Mucosa of gallbladder (tissue), 1 donor: ENCODE measurements around the gene VPS18. TPM values are rescaled to one million over a fixed set of nuclear protein-coding genes. Genes with fewer than 3 reads are reported as not detected.
"Not testable (repeated sequence)": the region's sequence is repeated elsewhere in the genome, so short reads cannot be mapped to it uniquely, and the experiment has no call there.

Experiments
- DNase-seq: peaks from one replicate; pipeline ENCODE4 v3.0.0-alpha.2; 2020; ENCODE audit warnings: low spot score
- total RNA-seq: library from RNA; stranded (reverse); gene quantifications from one replicate; pipeline ENCODE4 v1.2.1, GENCODE V29; 2021
- donor health status: DM: no; HTN: no; CAD: no.

VPS18 gene
- total RNA-seq = 42.2 TPM

GRCh38 chr15:40893733-40894680, at the start of gene VPS18:
TSS of gene VPS18 (plus strand) at chr15:40894450. CDS start at chr15:40894769, 319 bp downstream.
- peak; percentile 99 for DNase-seq

DNA sequence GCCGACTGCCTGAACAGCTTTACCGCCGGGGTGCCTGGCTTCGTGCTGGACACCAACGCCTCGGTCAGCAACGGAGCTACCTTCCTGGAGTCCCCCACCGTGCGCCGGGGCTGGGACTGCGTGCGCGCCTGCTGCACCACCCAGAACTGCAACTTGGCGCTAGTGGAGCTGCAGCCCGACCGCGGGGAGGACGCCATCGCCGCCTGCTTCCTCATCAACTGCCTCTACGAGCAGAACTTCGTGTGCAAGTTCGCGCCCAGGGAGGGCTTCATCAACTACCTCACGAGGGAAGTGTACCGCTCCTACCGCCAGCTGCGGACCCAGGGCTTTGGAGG, 49.6 kb upstream of the VPS18 start:
- no peak for DNase-seq

DNA sequence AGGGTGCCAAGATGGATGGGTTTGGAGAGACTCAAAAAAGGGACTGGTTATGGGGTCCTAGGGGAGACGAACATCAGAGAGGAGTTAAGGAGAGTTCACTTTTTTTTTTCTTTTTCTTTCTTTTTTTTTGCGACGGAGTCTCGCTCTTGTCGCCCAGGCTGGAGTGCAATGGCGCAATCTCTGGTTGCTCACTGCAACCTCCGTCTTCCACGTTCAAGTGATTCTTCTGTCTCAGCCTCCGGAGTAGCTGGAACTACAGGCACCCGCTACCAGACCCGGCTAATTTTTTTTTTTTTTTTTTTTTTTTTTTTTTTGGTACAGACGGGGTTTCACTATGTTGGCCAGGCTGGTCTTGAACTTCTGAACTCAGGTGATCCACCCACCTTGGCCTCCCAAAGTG, 49.2 kb upstream of the VPS18 start:
- DNase-seq = no peak

DNA sequence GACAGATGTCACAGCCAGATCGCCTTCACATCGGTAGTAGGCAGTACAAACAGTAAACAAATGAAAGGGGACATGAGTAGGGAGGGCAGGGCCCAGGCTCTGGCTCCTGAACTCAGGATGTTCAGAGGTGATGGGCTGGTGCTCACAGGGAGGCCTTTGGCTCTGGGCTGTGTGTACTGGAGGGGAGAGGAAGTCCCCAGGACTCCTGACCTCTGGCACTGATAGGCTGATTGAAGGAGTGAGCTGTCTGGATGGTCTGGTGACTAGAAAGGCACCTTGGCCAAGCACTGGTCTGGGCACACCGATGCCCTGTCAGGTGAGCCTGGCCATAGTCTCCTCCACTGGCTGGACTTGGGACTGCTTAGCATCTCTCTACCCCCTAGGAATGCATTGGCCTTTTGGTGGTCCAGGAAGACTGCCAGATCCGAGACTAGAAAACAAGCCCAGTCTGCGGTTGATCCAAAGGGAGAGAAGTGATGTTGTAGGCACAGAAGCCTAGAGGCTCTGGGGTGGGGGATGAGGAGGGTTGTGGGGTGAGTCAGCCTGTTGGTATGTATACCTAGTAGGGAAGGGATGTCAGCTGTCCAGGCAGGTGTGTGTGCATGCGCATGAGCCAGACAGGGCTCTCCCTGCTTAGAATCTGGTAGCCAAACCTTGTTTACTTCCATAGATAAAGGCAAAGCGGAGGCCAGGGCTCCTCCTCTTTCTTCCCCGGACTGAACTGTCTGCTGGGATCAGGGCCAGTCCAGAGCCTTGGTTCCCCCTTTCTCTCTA, 48.6 kb upstream of the VPS18 start:
- peak; percentile 91 for DNase-seq

- DNase-seq = no peak
Observed at GRCh38 chr15:40846841-40847222, 47.4 kb upstream of the VPS18 start.

- peak; percentile 81 for DNase-seq
Observed at GRCh38 chr15:40847223-40847961, 46.9 kb upstream of the VPS18 start.

DNA sequence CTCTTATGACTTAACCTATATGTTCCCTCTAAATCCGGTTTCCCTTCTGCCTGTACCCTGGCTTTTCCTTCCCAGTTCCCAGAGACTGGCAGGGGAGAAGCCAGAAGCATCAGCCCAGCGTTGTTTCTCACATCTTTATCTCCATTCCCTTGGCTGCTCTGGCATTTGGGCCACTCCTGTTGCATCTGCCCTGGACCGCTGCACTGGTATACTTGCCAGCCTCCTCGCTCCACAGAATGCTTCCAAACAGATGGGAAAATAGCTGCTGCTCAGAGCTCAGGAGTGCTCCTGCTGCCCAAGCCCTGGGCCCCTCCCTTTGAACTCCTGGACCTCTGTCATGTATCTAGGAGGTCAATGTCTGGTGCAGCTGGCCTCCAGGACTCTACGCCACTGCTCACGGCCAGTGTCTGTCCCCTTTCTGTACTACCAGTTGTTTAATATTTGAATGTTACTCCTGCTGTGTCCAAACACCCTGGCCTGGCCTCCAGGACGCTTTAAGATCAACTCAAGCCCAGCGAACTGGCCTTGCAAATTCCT, 43.6 kb upstream of the VPS18 start:
- no peak for DNase-seq

GRCh38 chr15:40852529-40852928, 41.7 kb upstream of the VPS18 start:
- DNase-seq = no peak

GRCh38 chr15:40853241-40853890, 40.9 kb upstream of the VPS18 start:
- DNase-seq = no peak

DNA sequence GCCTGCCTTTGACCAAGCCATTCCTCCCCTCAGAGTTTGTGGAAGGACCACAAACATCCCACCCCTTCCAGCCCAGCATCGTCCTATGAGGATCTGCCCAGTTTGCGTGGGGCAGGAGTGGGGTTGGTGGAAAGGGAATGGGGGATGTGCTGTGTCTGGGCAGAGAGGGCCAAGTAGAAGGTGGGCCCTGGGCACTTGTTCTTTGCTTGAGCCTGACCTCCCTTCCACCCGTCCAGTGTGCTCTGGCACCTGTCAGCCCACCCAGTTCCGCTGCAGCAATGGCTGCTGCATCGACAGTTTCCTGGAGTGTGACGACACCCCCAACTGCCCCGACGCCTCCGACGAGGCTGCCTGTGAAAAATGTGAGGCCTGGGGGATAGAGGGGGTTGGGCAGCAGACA, 40.1 kb upstream of the VPS18 start:
- no peak for DNase-seq

- no peak for DNase-seq
Observed at GRCh38 chr15:40855706-40856234, 38.5 kb upstream of the VPS18 start.

GRCh38 chr15:40856746-40857145, 37.5 kb upstream of the VPS18 start:
- no peak for DNase-seq

- DNase-seq = peak; percentile 83
Observed at GRCh38 chr15:40857601-40858341, 36.5 kb upstream of the VPS18 start.

DNA sequence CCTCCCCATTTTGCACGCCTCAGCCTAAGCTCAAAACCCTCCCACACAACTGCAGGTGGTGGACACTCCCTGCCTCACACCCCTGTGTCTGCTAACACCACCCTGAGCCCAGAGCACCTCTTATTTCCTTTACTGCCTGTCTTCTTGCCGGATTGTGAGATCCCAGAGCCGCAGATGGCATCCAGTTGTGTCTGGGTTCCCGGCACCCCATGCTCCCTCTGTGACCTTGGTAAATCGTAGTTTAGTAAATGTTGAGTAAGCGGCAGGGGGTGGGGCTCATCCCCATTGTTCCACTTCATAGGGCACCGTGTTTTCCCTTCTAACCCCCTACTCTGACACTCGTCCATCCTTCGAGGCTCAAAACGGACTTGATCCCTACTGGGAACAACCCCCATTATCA, 35.5 kb upstream of the VPS18 start:
- no peak for DNase-seq

DNA sequence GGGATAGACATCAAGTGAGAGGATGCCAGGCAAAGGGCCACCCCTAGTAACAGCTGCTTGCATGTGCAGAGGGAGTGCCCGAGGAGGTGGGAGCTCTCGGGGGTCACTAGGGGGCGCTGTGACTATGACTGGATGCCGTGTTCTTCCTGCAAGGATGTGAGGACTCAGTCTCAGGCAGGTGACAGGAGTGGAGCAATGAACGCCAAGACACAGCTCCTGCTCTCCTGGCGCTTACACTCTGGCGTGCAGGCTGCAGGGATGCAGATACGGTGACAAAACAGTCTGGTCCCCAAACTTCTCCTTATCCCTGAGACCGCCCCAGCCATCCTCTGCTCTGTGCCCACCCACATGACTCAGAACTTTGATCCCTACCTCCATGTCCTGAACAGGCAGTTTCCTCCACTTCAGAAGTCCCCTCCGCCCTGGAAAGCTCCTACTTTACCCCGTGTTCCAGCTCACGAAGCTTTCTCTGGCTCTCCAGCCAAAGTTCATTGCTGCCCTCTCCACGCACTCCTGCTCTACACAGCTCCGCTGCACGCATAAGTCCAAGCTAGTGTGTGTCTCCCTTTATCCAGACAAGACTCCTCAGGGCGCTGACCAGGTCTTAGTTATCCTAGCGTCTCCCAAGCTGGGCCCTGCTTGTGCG, 34.9 kb upstream of the VPS18 start:
- peak; percentile 83 for DNase-seq

GRCh38 chr15:40861147-40861546, 33.1 kb upstream of the VPS18 start:
- not testable (repeated sequence) for DNase-seq

DNA sequence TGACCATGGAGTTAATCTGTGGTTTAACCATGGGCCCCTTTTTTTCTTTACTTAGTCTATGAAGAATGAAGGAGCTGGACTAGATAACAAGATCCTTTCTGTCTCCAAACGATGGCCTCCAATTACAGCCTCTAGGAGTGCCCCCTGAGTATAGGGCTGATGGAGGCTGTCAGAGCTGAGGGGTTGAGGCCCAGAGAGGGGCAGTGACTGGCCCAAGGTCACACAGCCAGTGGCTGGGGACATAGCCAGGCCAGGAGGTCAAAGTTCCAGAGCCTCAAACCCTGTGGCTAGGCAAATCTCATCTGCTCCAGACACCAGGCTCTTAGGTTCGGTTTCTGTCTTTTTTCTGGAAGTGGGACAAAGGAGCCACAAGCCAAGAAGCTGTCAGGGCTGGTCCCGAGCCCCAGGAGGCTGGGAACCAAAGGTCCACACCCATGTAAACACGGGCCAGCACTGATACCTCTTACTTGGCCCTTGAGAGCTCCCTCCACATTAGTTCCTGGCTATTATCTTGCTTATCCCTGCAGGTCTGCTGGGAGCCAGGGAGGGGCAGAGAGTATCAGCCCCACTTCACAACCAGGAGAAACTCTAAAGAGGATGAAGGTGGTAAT, 30.5 kb upstream of the VPS18 start:
- DNase-seq = no peak

- no peak for DNase-seq
Observed at GRCh38 chr15:40867199-40867598, 27.1 kb upstream of the VPS18 start.

- no peak for DNase-seq
Observed at GRCh38 chr15:40869686-40870085, 24.6 kb upstream of the VPS18 start.

DNA sequence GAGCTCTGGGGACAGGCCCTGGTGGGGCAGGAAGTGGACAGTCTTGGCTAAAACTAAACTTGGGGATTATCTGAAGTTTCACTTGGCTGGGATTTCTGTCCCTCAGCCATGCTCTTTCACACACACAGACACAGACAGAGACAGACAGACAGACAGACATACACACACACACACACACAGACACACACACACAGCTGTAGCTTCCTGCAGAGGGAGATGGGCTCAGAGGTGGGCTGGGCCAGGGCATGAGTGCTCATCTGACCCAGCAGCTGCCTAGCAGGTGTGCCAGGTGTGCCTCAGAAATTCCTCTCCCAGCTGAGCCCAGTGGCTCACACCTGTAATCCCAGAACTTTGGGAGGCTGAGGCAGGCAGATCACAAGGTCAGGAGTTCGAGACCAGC, 23.5 kb upstream of the VPS18 start:
- DNase-seq = no peak
